ENCODE results near the gene ANKRD44. TPM values are rescaled to one million over a fixed set of nuclear protein-coding genes. Genes with fewer than 3 reads are reported as not detected.

The ANKRD44 gene
- total RNA-seq, 1 donor from 2014 or later: 4.3 TPM

DNA sequence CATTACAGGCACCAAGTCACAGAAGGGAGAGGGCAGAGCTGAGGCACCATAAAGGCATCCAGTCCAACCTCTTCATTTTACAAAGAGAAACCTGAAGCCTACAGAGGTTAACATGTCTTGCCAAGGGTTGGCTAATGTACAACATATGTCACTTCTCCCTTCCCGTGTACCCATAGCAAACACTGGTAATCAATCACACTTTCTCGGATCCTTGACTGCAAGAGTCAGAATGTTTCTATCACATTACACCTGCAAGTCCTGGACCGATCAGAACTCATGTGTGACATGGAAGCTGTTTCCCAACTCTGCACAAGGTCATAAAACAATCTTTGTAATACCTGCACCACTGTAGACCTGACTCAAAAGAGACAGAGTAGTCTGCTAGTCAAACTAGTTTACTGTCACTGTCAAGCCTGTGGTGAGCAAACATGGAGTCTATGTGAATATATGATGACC lies 6.0 kb downstream of the ANKRD44 start:
- Histone ChIP-seq H3K36me3 (ENCODE audit: control insufficient read depth, insufficient read depth, low read length) (no peaks in the 10 kb centered on the region), H3K27me3 (ENCODE audit: control insufficient read depth, insufficient read depth, low read length) (no peaks in the 10 kb centered on the region), H3K4me3 (ENCODE audit: low read depth, low read length) (no peak overlapping the region)
- no peak for TF ChIP-seq CTCF (IDR thresholded peaks at IDR 0.05; ENCODE audit: insufficient read depth, low read length, poor library complexity, severe bottlenecking)
- DNase-seq (ENCODE audit: low read depth): no peak

GRCh38 chr2:197300139-197300538 lies 10.4 kb downstream of the ANKRD44 start:
- no peaks in the 10 kb centered on the region for H3K27me3 ChIP-seq (ENCODE audit: control insufficient read depth, insufficient read depth, low read length)
- H3K4me3 ChIP-seq (ENCODE audit: low read depth, low read length): no peak overlapping the region
- no peaks in the 10 kb centered on the region for H3K36me3 ChIP-seq (ENCODE audit: control insufficient read depth, insufficient read depth, low read length)
- DNase-seq (ENCODE audit: low read depth): no peak
- no peak for TF ChIP-seq CTCF (IDR thresholded peaks at IDR 0.05; ENCODE audit: insufficient read depth, low read length, poor library complexity, severe bottlenecking)

DNA sequence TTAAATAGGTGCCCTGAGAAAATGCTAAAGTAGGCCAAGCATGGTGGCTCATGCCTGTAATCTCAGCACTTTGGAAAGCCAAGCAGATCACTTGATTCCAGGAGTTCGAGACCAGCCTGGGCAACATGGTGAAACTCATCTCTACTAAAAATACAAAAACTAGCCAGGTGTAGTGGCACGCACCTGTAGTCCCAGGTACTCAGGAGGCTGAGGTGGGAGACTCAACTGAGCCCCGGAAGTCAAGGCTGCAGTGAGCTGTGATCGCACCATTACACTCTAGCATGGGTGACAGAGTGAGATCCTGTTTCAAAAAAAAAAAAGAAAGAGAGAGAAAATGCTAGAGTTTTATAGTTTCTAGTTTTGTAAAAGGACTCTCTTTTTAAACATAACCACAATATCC lies 12.0 kb downstream of the ANKRD44 start:
- no peak for DNase-seq (ENCODE audit: low read depth)
- Histone ChIP-seq H3K36me3 (ENCODE audit: control insufficient read depth, insufficient read depth, low read length) (no peaks in the 10 kb centered on the region), H3K4me3 (ENCODE audit: low read depth, low read length) (no peak overlapping the region), H3K27me3 (ENCODE audit: control insufficient read depth, insufficient read depth, low read length) (no peaks in the 10 kb centered on the region)
- TF ChIP-seq CTCF (IDR thresholded peaks at IDR 0.05; ENCODE audit: insufficient read depth, low read length, poor library complexity, severe bottlenecking): no peak

- Histone ChIP-seq H3K36me3 (ENCODE audit: control insufficient read depth, insufficient read depth, low read length) (no peaks in the 10 kb centered on the region), H3K4me3 (ENCODE audit: low read depth, low read length) (no peak overlapping the region), H3K27me3 (ENCODE audit: control insufficient read depth, insufficient read depth, low read length) (no peaks in the 10 kb centered on the region)
- no peak for DNase-seq (ENCODE audit: low read depth)
- TF ChIP-seq CTCF (IDR thresholded peaks at IDR 0.05; ENCODE audit: insufficient read depth, low read length, poor library complexity, severe bottlenecking): no peak
Measured at GRCh38 chr2:197297772-197298318, 12.7 kb downstream of the ANKRD44 start.

DNA sequence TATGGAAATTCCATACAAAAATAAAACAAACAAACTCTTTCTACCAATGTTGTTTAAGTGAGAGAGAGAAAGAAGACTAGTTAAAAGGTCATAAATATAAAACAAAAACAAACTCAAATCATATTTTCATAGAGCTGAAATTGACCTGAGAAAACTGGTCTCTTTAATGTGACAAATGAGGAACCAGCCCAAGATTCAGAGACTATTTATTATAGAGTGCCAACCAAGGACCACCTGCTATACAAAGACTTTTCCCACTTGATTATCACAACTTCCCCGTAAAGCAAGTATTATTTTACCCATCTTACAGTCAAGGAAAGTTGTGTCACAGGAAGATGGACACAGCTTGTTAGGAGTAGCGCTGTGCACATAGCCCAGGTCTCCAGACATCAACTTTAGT lies 13.3 kb downstream of the ANKRD44 start:
- Histone ChIP-seq H3K36me3 (ENCODE audit: control insufficient read depth, insufficient read depth, low read length) (no peaks in the 10 kb centered on the region), H3K27me3 (ENCODE audit: control insufficient read depth, insufficient read depth, low read length) (no peaks in the 10 kb centered on the region), H3K4me3 (ENCODE audit: low read depth, low read length) (no peak overlapping the region)
- TF ChIP-seq CTCF (IDR thresholded peaks at IDR 0.05; ENCODE audit: insufficient read depth, low read length, poor library complexity, severe bottlenecking): no peak
- DNase-seq (ENCODE audit: low read depth): no peak

- Histone ChIP-seq H3K27me3 (ENCODE audit: control insufficient read depth, insufficient read depth, low read length) (no peaks in the 10 kb centered on the region), H3K36me3 (ENCODE audit: control insufficient read depth, insufficient read depth, low read length) (no peaks in the 10 kb centered on the region), H3K4me3 (ENCODE audit: low read depth, low read length) (no peak overlapping the region)
- TF ChIP-seq CTCF (IDR thresholded peaks at IDR 0.05; ENCODE audit: insufficient read depth, low read length, poor library complexity, severe bottlenecking): no peak
- no peak for DNase-seq (ENCODE audit: low read depth)
Measured at GRCh38 chr2:197296835-197297234, 13.7 kb downstream of the ANKRD44 start.

Measured in kidney epithelial cell (primary cell).